ENCODE measurements around the gene HLF. TPM values are rescaled to one million over a fixed set of nuclear protein-coding genes. Genes with fewer than 3 reads are reported as not detected.

HLF gene
- total RNA-seq, 1 donor = 35.5 TPM

- DNase-seq (ENCODE audit: low read depth in 2 of 3, low spot score in 2 of 3) = no peak
Observed at GRCh38 chr17:55249861-55250260, 14.9 kb upstream of the HLF start.

GRCh38 chr17:55254375-55254774 lies 10.4 kb upstream of the HLF start:
- DNase-seq (ENCODE audit: low read depth in 2 of 3, low spot score in 2 of 3) = no peak

- DNase-seq (ENCODE audit: low read depth in 2 of 3, low spot score in 2 of 3) = no peak
Observed at GRCh38 chr17:55258578-55259135, 6.1 kb upstream of the HLF start.

- no peak for DNase-seq (ENCODE audit: low read depth in 2 of 3, low spot score in 2 of 3)
Observed at GRCh38 chr17:55259684-55260111, 5.1 kb upstream of the HLF start.

GRCh38 chr17:55261311-55261710 lies 3.4 kb upstream of the HLF start:
- DNase-seq (ENCODE audit: low read depth in 2 of 3, low spot score in 2 of 3) = no peak

DNA sequence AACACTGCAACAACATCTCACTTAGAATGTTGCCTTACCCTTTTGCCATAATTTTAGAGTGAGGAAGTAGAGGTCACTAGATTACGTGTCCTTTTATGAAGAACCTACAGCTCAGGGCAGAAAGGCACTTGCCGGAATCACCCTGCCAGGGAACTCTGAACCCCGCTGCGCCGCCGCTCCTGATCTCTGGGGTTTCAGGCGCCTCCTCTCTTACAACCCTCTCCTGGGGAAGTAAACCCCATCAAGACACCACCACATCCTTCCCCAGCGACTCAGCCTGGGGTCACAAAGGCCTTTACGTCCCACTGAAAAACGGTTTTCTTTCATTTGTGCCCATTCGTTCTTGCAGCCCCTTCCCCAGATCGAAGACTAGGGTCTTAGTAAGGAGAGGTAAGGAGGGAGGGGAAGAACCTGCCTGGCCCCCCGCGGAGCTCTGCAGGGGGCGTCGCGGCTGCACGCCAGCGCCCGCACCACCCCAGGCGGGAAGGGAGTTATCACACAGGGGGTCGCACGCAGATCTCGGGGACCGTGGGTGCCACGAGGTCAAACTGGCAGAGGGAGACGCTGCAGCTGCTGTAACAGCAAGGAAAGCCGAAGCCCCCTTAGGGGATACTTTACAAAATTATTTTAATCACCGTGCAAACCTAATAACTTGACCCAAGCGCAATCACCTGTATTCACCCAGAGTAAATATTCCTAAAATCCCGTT lies 1.0 kb upstream of the HLF start:
- peak in 2 of 3 donors; percentile 35 to 54 for DNase-seq (ENCODE audit: low read depth in 2 of 3, low spot score in 2 of 3)

- no peak for DNase-seq (ENCODE audit: low read depth in 2 of 3, low spot score in 2 of 3)
Observed at GRCh38 chr17:55264278-55264644, 499 bp upstream of the HLF start.

DNA sequence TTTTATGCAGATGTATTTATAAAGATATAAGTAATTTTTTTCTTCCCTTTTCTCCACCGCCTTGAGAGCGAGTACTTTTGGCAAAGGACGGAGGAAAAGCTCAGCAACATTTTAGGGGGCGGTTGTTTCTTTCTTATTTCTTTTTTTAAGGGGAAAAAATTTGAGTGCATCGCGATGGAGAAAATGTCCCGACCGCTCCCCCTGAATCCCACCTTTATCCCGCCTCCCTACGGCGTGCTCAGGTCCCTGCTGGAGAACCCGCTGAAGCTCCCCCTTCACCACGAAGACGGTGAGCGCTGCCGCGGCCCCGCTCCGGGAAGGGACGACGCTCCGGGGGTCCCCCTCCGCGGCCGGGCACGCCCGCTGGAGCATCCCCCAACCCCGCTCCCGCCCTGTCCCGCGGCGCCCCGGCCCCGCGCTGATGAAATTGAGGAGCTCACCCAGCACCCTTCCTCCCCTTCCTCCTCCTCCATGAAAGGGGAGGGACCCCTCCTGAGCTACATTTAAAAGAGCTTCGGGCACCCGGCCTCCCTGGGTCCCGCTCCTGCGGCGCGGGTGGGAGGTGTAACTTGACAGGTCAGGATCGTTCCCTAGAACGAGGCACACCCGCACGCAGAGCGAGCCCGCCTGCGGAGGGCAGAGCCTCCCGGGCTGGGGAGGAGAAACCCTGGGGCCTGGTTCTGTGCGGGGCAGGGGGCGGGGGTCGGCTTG lies 706 bp downstream of the HLF start:
- peak in 1 of 3 donors; percentile 33 for DNase-seq (ENCODE audit: low read depth in 2 of 3, low spot score in 2 of 3)

- DNase-seq (ENCODE audit: low read depth in 2 of 3, low spot score in 2 of 3) = peak in 1 of 3 donors; percentile 54
Observed at GRCh38 chr17:55266051-55266957, 1.5 kb downstream of the HLF start.

- no peak for DNase-seq (ENCODE audit: low read depth in 2 of 3, low spot score in 2 of 3)
Observed at GRCh38 chr17:55266958-55267688, 2.4 kb downstream of the HLF start.

DNA sequence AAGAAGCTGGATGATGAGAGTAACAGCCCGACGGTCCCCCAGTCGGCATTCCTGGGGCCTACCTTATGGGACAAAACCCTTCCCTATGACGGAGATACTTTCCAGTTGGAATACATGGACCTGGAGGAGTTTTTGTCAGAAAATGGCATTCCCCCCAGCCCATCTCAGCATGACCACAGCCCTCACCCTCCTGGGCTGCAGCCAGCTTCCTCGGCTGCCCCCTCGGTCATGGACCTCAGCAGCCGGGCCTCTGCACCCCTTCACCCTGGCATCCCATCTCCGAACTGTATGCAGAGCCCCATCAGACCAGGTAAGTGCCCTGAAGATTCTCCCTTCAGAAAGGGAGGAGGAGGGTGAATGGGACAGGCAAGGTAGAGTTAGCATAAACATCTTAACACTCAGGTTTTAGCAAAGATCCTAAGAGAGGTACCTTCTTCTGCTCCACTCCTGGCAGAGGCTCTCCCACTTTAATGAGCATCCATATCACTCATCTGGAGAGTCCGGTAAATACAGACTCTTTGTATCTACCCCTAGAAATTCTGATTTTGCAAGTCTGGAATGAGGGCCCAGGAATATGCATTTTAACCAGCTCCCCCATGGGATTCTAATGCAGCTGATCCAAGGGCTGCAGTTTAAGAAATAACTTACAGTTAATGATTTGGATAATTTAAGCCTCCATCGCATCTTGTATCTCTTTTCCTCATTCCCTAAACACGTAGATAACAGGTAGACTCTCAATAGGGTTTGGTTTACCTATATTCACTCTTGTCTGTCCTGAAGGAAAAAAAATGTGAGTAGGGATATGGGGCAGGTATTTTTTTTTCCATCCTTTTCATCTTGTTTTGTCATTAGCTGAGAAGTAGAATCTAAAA lies 3.3 kb downstream of the HLF start:
- DNase-seq (ENCODE audit: low read depth in 2 of 3, low spot score in 2 of 3) = no peak

GRCh38 chr17:55268649-55269480 lies 4.1 kb downstream of the HLF start:
- no peak for DNase-seq (ENCODE audit: low read depth in 2 of 3, low spot score in 2 of 3)

DNA sequence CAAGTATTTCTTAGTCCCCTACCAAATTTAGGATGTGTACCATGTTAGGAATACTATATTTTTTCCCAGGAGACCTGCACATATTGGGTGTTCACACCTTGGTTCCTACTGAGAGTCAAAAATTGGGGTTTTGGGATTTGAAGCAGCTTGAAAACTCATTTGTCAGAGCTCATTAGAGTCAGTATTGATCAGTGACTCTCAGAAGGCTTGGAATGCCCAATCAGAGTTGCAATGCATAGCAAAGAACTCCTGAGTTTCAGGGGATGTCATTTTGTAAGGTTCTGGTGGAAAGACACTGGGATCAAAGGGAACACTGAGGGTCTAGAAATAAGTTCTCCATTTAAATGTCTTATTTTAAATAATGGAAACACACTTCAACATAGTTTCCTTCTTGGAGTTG lies 5.1 kb downstream of the HLF start:
- no peak for DNase-seq (ENCODE audit: low read depth in 2 of 3, low spot score in 2 of 3)

DNA sequence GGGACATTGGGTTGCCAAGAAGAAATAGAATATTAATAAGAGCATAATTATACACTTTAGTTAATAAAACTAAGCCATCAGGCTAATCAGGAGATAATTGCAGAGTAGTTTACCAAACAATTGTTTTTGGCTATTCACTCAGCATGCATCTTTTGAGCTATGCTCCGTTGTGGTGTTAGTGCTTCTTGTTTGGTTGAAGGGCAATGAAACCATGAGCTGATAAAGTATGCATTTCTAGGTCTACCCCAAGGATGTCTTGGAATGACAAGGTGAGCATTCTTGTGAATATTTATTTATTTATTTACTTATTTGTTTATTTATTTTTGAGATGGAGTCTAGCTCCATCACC lies 6.4 kb downstream of the HLF start:
- DNase-seq (ENCODE audit: low read depth in 2 of 3, low spot score in 2 of 3) = no peak

- DNase-seq (ENCODE audit: low read depth in 2 of 3, low spot score in 2 of 3) = no peak
Observed at GRCh38 chr17:55271958-55272710, 7.4 kb downstream of the HLF start.

GRCh38 chr17:55272711-55273578 lies 8.2 kb downstream of the HLF start:
- DNase-seq (ENCODE audit: low read depth in 2 of 3, low spot score in 2 of 3) = no peak

Data from hematopoietic multipotent progenitor cell (in vitro differentiated cells).